Occipital lobe (tissue), 2 donors: ENCODE data around the gene TVP23A. TPM values are rescaled to one million over a fixed set of nuclear protein-coding genes. Genes with fewer than 3 reads are reported as not detected.
"Not testable (repeated sequence)": the region's sequence is repeated elsewhere in the genome, so short reads cannot be mapped to it uniquely, and the experiment has no call there.

Source experiments
- DNase-seq: peaks from one replicate; lab custom pipeline; 2025; lab: John Stamatoyannopoulos, UW
- total RNA-seq: library from RNA; depleted of rRNA; stranded (reverse); fragments of >200 nt; gene quantifications from one replicate; pipeline ENCODE4 v1.2.3, GENCODE V29; 2014

The TVP23A gene
- total RNA-seq, 1 donor from 2014 or later = 15.1 TPM

GRCh38 chr16:10806698-10807097, 11.9 kb downstream of the TVP23A start:
- DNase-seq = no peak

- DNase-seq = no peak
Measured at GRCh38 chr16:10805334-10805733, 13.3 kb downstream of the TVP23A start.

GRCh38 chr16:10799736-10800135, 18.9 kb downstream of the TVP23A start:
- DNase-seq = no peak

GRCh38 chr16:10791048-10791447, 27.5 kb downstream of the TVP23A start:
- DNase-seq = no peak

GRCh38 chr16:10788630-10789029, 30.0 kb downstream of the TVP23A start:
- not testable (repeated sequence) for DNase-seq

GRCh38 chr16:10787304-10787703, 31.3 kb downstream of the TVP23A start:
- no peak for DNase-seq

GRCh38 chr16:10782628-10783027, 36.0 kb downstream of the TVP23A start:
- no peak for DNase-seq

- no peak for DNase-seq
Measured at GRCh38 chr16:10780628-10781027, 38.0 kb downstream of the TVP23A start.

- DNase-seq = not testable (repeated sequence)
Measured at GRCh38 chr16:10779908-10780307, 38.7 kb downstream of the TVP23A start.

GRCh38 chr16:10777356-10777755, 41.2 kb downstream of the TVP23A start:
- no peak for DNase-seq

GRCh38 chr16:10776923-10777322, 41.7 kb downstream of the TVP23A start:
- not testable (repeated sequence) for DNase-seq

- DNase-seq = no peak
Measured at GRCh38 chr16:10776280-10776679, 42.3 kb downstream of the TVP23A start.

GRCh38 chr16:10770907-10771306, 47.7 kb downstream of the TVP23A start:
- DNase-seq = no peak

- DNase-seq = no peak
Measured at GRCh38 chr16:10769381-10769780, 49.2 kb downstream of the TVP23A start.

- no peak for DNase-seq
Measured at GRCh38 chr16:10767127-10767526, 51.5 kb downstream of the TVP23A start.

- no peak for DNase-seq
Measured at GRCh38 chr16:10765772-10766171, 52.8 kb downstream of the TVP23A start.

- DNase-seq = no peak
Measured at GRCh38 chr16:10763456-10763855, 55.1 kb downstream of the TVP23A start.

- no peak for DNase-seq
Measured at GRCh38 chr16:10762336-10763016, 56.1 kb downstream of the TVP23A start.

- DNase-seq = no peak
Measured at GRCh38 chr16:10761373-10761772, 57.2 kb downstream of the TVP23A start.

- no peak for DNase-seq
Measured at GRCh38 chr16:10760858-10761257, 57.7 kb downstream of the TVP23A start.

- no peak for DNase-seq
Measured at GRCh38 chr16:10756574-10756973, 62.0 kb downstream of the TVP23A start.

- no peak for DNase-seq
Measured at GRCh38 chr16:10754941-10755340, 63.7 kb downstream of the TVP23A start.

- DNase-seq = no peak
Measured at GRCh38 chr16:10753670-10754069, 64.9 kb downstream of the TVP23A start.
